ENCODE measurements around the gene ZNF558.

DNA sequence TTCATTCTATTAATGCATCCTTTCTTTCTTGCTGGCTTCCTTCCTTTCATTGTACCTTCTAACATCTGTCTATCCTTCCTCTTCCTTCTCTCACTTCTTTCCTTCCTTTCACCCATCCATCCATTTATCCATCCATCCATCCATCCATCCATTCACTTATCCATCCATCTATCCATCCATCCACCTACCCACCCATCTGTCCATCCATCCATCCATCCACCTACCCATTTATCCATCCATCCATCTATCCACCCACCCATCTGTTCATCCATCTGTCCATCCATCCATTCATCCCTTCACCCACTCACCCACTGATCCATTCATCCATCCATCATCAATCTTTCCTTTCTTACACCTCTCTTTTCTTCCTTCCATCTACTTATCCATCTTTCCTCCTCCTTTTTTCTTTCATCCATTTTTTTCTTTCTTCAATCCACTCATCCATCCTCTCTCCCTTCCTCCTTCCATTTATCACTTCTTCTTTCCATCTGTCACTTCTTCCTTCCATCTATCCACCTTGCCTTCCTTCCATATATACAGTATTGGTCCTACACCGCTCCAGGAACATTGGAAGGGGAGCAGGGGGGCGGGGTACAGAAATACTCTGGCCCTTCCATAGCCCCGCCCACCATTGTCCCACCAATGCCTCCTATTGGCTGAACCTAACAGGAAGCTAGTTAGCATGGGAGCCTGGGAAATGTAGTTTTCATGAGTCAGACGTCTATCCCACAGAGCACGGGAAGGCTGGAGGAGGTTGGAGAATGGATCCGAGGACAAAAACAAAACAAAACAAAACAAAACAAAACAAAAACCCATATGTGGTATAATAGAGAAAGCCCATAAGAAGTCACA, 46.0 kb upstream of the ZNF558 start:
- TF ChIP-seq, protein P1, sequence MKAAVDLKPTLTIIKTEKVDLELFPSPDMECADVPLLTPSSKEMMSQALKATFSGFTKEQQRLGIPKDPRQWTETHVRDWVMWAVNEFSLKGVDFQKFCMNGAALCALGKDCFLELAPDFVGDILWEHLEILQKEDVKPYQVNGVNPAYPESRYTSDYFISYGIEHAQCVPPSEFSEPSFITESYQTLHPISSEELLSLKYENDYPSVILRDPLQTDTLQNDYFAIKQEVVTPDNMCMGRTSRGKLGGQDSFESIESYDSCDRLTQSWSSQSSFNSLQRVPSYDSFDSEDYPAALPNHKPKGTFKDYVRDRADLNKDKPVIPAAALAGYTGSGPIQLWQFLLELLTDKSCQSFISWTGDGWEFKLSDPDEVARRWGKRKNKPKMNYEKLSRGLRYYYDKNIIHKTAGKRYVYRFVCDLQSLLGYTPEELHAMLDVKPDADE (IDR thresholded peaks at IDR 0.05), result no peak
- TF ChIP-seq, protein P2, sequence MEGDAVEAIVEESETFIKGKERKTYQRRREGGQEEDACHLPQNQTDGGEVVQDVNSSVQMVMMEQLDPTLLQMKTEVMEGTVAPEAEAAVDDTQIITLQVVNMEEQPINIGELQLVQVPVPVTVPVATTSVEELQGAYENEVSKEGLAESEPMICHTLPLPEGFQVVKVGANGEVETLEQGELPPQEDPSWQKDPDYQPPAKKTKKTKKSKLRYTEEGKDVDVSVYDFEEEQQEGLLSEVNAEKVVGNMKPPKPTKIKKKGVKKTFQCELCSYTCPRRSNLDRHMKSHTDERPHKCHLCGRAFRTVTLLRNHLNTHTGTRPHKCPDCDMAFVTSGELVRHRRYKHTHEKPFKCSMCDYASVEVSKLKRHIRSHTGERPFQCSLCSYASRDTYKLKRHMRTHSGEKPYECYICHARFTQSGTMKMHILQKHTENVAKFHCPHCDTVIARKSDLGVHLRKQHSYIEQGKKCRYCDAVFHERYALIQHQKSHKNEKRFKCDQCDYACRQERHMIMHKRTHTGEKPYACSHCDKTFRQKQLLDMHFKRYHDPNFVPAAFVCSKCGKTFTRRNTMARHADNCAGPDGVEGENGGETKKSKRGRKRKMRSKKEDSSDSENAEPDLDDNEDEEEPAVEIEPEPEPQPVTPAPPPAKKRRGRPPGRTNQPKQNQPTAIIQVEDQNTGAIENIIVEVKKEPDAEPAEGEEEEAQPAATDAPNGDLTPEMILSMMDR (conservative IDR thresholded peaks at IDR 0.05; ENCODE audit: low read depth in 2 of 2), result no peak
- TF ChIP-seq CREB1 (CRISPR knock-in tag; IDR thresholded peaks at IDR 0.05; ENCODE audit: low read depth) (no peak), POLR2AphosphoS5 (IDR thresholded peaks at IDR 0.05; ENCODE audit: low read depth) (no peak), EZH2 (IDR thresholded peaks at IDR 0.05; ENCODE audit: low read depth, unreplicated experiment) (no peak)

Data from GM23338 (cell line).